ENCODE results near the gene PARP11.

GRCh38 chr12:3913278-3913677 is 40.1 kb upstream of the PARP11 start:
- no peak for TF ChIP-seq POLR2AphosphoS5 (IDR thresholded peaks at IDR 0.05; ENCODE audit: borderline replicate concordance, low read depth, low read length)
- TF ChIP-seq EZH2 (IDR thresholded peaks at IDR 0.05), result no peak
